HEK293 (cell line): Measurements from ENCODE around the gene IGFALS.

ENCODE experiments used
- CTCF ChIA-PET: fragments of 350-600 bp; formaldehyde crosslinking; extraction: SDS; loops from one replicate; lab custom pipeline; 2021; ENCODE audit warnings: antibody characterized with exemption; lab: Yijun Ruan, JAX
- POLR2A ChIA-PET: fragments of 300-600 bp; formaldehyde crosslinking; extraction: SDS; loops from one replicate; lab custom pipeline; 2020; ENCODE audit warnings: antibody characterized with exemption, inconsistent platforms; lab: Yijun Ruan, JAX
- H3K27ac ChIP-seq: fragments of 200-500 bp; sonication (Bioruptor generic); 2 replicates; pipeline ENCODE4 v1.5.1; 2014; ENCODE audit warnings: low read depth, low read length, control low read depth, inconsistent platforms; ENCODE audit errors: extremely low read depth
- H3K36me3 ChIP-seq, 2 experiments: fragments of 200-500 bp in 1 of 2; sonication (Bioruptor generic) in 1 of 2; 1 replicate in 1 of 2; 2 replicates in 1 of 2; pipeline ENCODE4 v1.5.1; 2014 to 2017; ENCODE audit warnings: inconsistent platforms in 2 of 2, low read length in 2 of 2; ENCODE audit not compliant: control insufficient read depth in 2 of 2, insufficient read depth in 1 of 2
- H3K4me1 ChIP-seq: fragments of 200-500 bp; sonication (Bioruptor generic); 2 replicates; pipeline ENCODE4 v1.5.1; 2014; ENCODE audit warnings: mild to moderate bottlenecking, low read length, inconsistent platforms; ENCODE audit not compliant: control insufficient read depth, insufficient read depth
- H3K4me3 ChIP-seq: 2 replicates; pipeline ENCODE4 v1.5.1; 2011; ENCODE audit warnings: low read depth, mild to moderate bottlenecking, control low read depth, low read length, moderate library complexity
- H3K9me3 ChIP-seq: fragments of 200-500 bp; sonication (Bioruptor generic); 2 replicates; pipeline ENCODE4 v1.5.1; 2014; ENCODE audit warnings: low read depth, low read length, inconsistent platforms; ENCODE audit not compliant: control insufficient read depth, insufficient read depth
- GLIS2 ChIP-seq: fragments of 450-650 bp; formaldehyde crosslinking; IDR thresholded peaks from 2 replicates; pipeline ENCODE4 v1.5.1; 2016; ENCODE audit warnings: missing biosample characterization, missing genetic modification characterization
- HOXC10 ChIP-seq: sonication (generic); formaldehyde crosslinking; IDR thresholded peaks from 2 replicates; pipeline ENCODE4 v1.8.1; 2023; ENCODE audit warnings: mild to moderate bottlenecking, missing genetic modification reagents
- KLF8 ChIP-seq: fragments of 450-650 bp; formaldehyde crosslinking; IDR thresholded peaks from 2 replicates; pipeline ENCODE4 v1.5.1; 2016; ENCODE audit warnings: missing biosample characterization, missing genetic modification characterization
- PATZ1 ChIP-seq: fragments of 450-650 bp; formaldehyde crosslinking; IDR thresholded peaks from 2 replicates; pipeline ENCODE4 v1.5.1; 2016; ENCODE audit warnings: missing biosample characterization, missing genetic modification characterization
- RBAK ChIP-seq: fragments of 450-650 bp; formaldehyde crosslinking; IDR thresholded peaks from 2 replicates; pipeline ENCODE4 v1.5.1; 2016; ENCODE audit warnings: missing biosample characterization, missing genetic modification characterization
- SP3 ChIP-seq: fragments of 450-650 bp; formaldehyde crosslinking; IDR thresholded peaks from 2 replicates; pipeline ENCODE4 v1.5.1; 2016; ENCODE audit warnings: missing biosample characterization, missing genetic modification characterization
- TCF7L2 ChIP-seq: IDR thresholded peaks from 2 replicates; pipeline ENCODE4 v1.6.1; 2011; ENCODE audit warnings: low read depth, mild to moderate bottlenecking, inconsistent platforms, low read length, moderate library complexity, borderline replicate concordance
- YY1 ChIP-seq: fragments of 450-650 bp; formaldehyde crosslinking; IDR thresholded peaks from 2 replicates; pipeline ENCODE4 v1.5.1; 2018; ENCODE audit warnings: missing biosample characterization, missing genetic modification characterization
- ZBTB8A ChIP-seq: fragments of 450-650 bp; formaldehyde crosslinking; IDR thresholded peaks from 2 replicates; pipeline ENCODE4 v1.5.1; 2016; ENCODE audit warnings: missing biosample characterization, missing genetic modification characterization
- ZFP37 ChIP-seq: fragments of 450-650 bp; formaldehyde crosslinking; IDR thresholded peaks from 2 replicates; pipeline ENCODE4 v1.5.1; 2016; ENCODE audit warnings: missing biosample characterization, missing genetic modification characterization
- ZNF10 ChIP-seq: fragments of 450-650 bp; formaldehyde crosslinking; IDR thresholded peaks from 2 replicates; pipeline ENCODE4 v1.5.1; 2017; ENCODE audit warnings: missing biosample characterization, missing genetic modification characterization
- ZNF114 ChIP-seq: fragments of 450-650 bp; formaldehyde crosslinking; IDR thresholded peaks from 2 replicates; pipeline ENCODE4 v1.5.0; 2017; ENCODE audit warnings: missing biosample characterization, missing genetic modification characterization
- ZNF121 ChIP-seq: fragments of 450-650 bp; formaldehyde crosslinking; IDR thresholded peaks from 2 replicates; pipeline ENCODE4 v1.5.1; 2016; ENCODE audit warnings: missing biosample characterization, missing genetic modification characterization
- ZNF138 ChIP-seq: fragments of 450-650 bp; formaldehyde crosslinking; IDR thresholded peaks from 2 replicates; pipeline ENCODE4 v1.5.1; 2016; ENCODE audit warnings: missing biosample characterization, missing genetic modification characterization, borderline replicate concordance
- ZNF16 ChIP-seq: fragments of 450-650 bp; formaldehyde crosslinking; IDR thresholded peaks from 2 replicates; pipeline ENCODE4 v1.5.1; 2016; ENCODE audit warnings: low read depth, missing biosample characterization, missing genetic modification characterization
- ZNF169 ChIP-seq: fragments of 450-650 bp; formaldehyde crosslinking; IDR thresholded peaks from 2 replicates; pipeline ENCODE4 v1.5.1; 2016; ENCODE audit warnings: missing biosample characterization, missing genetic modification characterization
- ZNF2 ChIP-seq: fragments of 450-650 bp; formaldehyde crosslinking; IDR thresholded peaks from 2 replicates; pipeline ENCODE4 v1.5.1; 2016; ENCODE audit warnings: missing biosample characterization, missing genetic modification characterization
- ZNF202 ChIP-seq: fragments of 450-650 bp; formaldehyde crosslinking; IDR thresholded peaks from 2 replicates; pipeline ENCODE4 v1.5.1; 2016; ENCODE audit warnings: missing biosample characterization, missing genetic modification characterization, borderline replicate concordance
- ZNF335 ChIP-seq: fragments of 450-650 bp; formaldehyde crosslinking; conservative IDR thresholded peaks from 2 replicates; pipeline ENCODE4 v1.5.1; 2016; ENCODE audit warnings: missing biosample characterization, missing genetic modification characterization
- ZNF473 ChIP-seq: fragments of 450-650 bp; formaldehyde crosslinking; IDR thresholded peaks from 2 replicates; pipeline ENCODE4 v1.5.1; 2017; ENCODE audit warnings: missing biosample characterization, missing genetic modification characterization
- ZNF501 ChIP-seq: fragments of 450-650 bp; formaldehyde crosslinking; IDR thresholded peaks from 2 replicates; pipeline ENCODE4 v1.5.1; 2016; ENCODE audit warnings: missing biosample characterization, missing genetic modification characterization
- ZNF514 ChIP-seq: fragments of 450-650 bp; formaldehyde crosslinking; IDR thresholded peaks from 2 replicates; pipeline ENCODE4 v1.5.1; 2016; ENCODE audit warnings: missing biosample characterization, missing genetic modification characterization
- ZNF600 ChIP-seq: fragments of 450-650 bp; formaldehyde crosslinking; IDR thresholded peaks from 2 replicates; pipeline ENCODE4 v1.5.1; 2016; ENCODE audit warnings: missing biosample characterization, missing genetic modification characterization
- ZNF792 ChIP-seq: fragments of 450-650 bp; formaldehyde crosslinking; IDR thresholded peaks from 2 replicates; pipeline ENCODE4 v1.5.1; 2016; ENCODE audit warnings: missing biosample characterization, missing genetic modification characterization
- ZXDB ChIP-seq: fragments of 450-650 bp; formaldehyde crosslinking; IDR thresholded peaks from 2 replicates; pipeline ENCODE4 v1.5.1; 2016; ENCODE audit warnings: missing biosample characterization, missing genetic modification characterization
- TF ChIP-seq, protein P1 (sequence below): IDR thresholded peaks from 2 replicates; pipeline ENCODE4 v1.6.1; 2011; ENCODE audit warnings: mild to moderate bottlenecking, low read depth, low read length, borderline replicate concordance
- TF ChIP-seq, protein P2 (sequence below): fragments of 450-650 bp; formaldehyde crosslinking; conservative IDR thresholded peaks from 2 replicates; pipeline ENCODE4 v1.5.1; 2016; ENCODE audit warnings: low read depth, missing biosample characterization, missing genetic modification characterization
- TF ChIP-seq, protein P3 (sequence below): fragments of 450-650 bp; formaldehyde crosslinking; IDR thresholded peaks from 2 replicates; pipeline ENCODE4 v1.5.1; 2017; ENCODE audit warnings: missing biosample characterization, missing genetic modification characterization
- TF ChIP-seq, protein P4 (sequence below): fragments of 450-650 bp; formaldehyde crosslinking; IDR thresholded peaks from 2 replicates; pipeline ENCODE4 v1.5.1; 2016; ENCODE audit warnings: missing biosample characterization, missing genetic modification characterization

IGFALS gene

DNA sequence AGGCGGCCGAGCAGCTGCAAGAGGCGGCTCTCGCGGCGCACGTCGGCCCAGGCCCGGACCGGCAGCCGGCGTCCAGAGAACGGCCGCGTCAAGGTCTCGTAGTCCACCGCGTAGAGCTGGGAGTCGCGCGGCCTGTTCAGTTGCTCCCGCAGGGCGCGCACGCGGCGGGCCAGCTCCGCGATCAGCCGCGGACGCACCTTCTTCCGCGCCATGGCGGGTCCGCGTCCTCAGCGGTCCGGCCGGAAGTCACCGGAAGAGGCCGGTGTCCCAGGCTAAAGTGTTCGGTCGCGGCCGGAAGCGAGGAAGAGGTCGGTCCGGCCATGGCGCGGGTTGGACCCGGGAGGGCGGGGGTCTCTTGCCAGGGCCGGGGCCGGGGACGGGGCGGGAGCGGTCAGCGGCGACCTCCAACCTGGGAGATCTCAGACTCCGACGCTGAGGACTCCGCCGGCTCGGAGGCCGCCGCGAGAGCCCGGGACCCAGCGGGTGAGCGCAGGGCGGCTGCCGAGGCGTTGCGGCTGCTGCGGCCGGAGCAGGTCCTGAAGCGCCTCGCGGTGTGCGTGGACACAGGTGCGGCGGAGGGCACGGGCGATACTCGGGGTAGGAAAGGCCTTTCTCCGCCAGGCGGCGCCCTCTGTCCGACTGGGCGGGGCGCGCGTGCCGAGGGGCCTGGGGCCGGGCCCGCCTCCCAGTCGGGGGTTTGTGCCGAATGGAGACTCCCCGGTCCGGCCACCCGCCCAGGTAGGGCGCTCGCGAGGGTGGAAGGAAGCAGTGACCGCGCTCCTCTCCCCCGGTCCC is 20.4 kb downstream of the IGFALS start, which contains the start of gene MRPS34:
Gene MRPS34, minus strand, starts transcription at position 227 of the 795 bp plus-strand sequence. Its CDS starts 15 bp downstream, at position 212.
- peaks cover 9% of the 10 kb centered on the region for H3K4me1 ChIP-seq
- H3K4me3 ChIP-seq, result peak within 1 kb of the TSS; percentile 95
- no peaks in the 10 kb centered on the region for H3K9me3 ChIP-seq
- ChIA-PET CTCF (interaction anchor here (0.6 to 1.9 kb wide), 3 partner anchors 10 to 548 kb away, joined by 3 to 14 read pairs (median 3); partner anchors contain the start of genes NUBP2 and SPSB3), POLR2A (interaction anchor here (0.5 to 6.0 kb wide), 11 partner anchors 8 to 269 kb away, joined by 3 to 113 read pairs (median 4); partner anchors contain the start of genes CRAMP1, IFT140, MAPK8IP3 and NUBP2)
- H3K36me3 ChIP-seq, result peaks cover 0 to 77% of the 10 kb centered on the region in 2 experiments; a peak in 1 of 3 replicates
- H3K27ac ChIP-seq, result peak within 1 kb of the TSS; percentile 94
- TF ChIP-seq ZNF16 (tag by site-specific recombination), result no peak
- TF ChIP-seq ZNF473 (tag by site-specific recombination), result no peak
- TF ChIP-seq ZBTB8A (tag by site-specific recombination), result peak; percentile 32; the same call in 1 of the 2 replicates
- TF ChIP-seq, protein P1, sequence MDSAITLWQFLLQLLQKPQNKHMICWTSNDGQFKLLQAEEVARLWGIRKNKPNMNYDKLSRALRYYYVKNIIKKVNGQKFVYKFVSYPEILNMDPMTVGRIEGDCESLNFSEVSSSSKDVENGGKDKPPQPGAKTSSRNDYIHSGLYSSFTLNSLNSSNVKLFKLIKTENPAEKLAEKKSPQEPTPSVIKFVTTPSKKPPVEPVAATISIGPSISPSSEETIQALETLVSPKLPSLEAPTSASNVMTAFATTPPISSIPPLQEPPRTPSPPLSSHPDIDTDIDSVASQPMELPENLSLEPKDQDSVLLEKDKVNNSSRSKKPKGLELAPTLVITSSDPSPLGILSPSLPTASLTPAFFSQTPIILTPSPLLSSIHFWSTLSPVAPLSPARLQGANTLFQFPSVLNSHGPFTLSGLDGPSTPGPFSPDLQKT, result no peak; the same call in 1 of the 2 replicates
- peak; percentile 44; the same call in 1 of the 2 replicates for TF ChIP-seq HOXC10 (CRISPR knock-in tag)
- TF ChIP-seq PATZ1, result peak; percentile 95
- TF ChIP-seq SP3 (tag by site-specific recombination), result peak; percentile 72
- TF ChIP-seq ZNF114 (tag by site-specific recombination), result no peak
- peak; percentile 54 for TF ChIP-seq ZNF600 (tag by site-specific recombination)
- TF ChIP-seq YY1 (tag by site-specific recombination), result peak; percentile 97
- TF ChIP-seq ZNF10 (tag by site-specific recombination), result no peak
- peak; percentile 83 for TF ChIP-seq ZNF501
- no peak; the same call in none of the 2 replicates for TF ChIP-seq ZNF335
- TF ChIP-seq ZFP37, result peak; percentile 85
- TF ChIP-seq, protein P2, sequence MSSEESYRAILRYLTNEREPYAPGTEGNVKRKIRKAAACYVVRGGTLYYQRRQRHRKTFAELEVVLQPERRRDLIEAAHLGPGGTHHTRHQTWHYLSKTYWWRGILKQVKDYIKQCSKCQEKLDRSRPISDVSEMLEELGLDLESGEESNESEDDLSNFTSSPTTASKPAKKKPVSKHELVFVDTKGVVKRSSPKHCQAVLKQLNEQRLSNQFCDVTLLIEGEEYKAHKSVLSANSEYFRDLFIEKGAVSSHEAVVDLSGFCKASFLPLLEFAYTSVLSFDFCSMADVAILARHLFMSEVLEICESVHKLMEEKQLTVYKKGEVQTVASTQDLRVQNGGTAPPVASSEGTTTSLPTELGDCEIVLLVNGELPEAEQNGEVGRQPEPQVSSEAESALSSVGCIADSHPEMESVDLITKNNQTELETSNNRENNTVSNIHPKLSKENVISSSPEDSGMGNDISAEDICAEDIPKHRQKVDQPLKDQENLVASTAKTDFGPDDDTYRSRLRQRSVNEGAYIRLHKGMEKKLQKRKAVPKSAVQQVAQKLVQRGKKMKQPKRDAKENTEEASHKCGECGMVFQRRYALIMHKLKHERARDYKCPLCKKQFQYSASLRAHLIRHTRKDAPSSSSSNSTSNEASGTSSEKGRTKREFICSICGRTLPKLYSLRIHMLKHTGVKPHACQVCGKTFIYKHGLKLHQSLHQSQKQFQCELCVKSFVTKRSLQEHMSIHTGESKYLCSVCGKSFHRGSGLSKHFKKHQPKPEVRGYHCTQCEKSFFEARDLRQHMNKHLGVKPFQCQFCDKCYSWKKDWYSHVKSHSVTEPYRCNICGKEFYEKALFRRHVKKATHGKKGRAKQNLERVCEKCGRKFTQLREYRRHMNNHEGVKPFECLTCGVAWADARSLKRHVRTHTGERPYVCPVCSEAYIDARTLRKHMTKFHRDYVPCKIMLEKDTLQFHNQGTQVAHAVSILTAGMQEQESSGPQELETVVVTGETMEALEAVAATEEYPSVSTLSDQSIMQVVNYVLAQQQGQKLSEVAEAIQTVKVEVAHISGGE (tag by site-specific recombination), result peak; percentile 99
- TF ChIP-seq ZNF169 (tag by site-specific recombination), result no peak
- TF ChIP-seq ZNF121, result no peak
- peak; percentile 86 for TF ChIP-seq GLIS2 (tag by site-specific recombination)
- no peak for TF ChIP-seq RBAK (tag by site-specific recombination)
- TF ChIP-seq ZNF138 (tag by site-specific recombination), result no peak
- peak; percentile 57; the same call in 1 of the 2 replicates for TF ChIP-seq ZNF2 (tag by site-specific recombination)
- TF ChIP-seq, protein P3, sequence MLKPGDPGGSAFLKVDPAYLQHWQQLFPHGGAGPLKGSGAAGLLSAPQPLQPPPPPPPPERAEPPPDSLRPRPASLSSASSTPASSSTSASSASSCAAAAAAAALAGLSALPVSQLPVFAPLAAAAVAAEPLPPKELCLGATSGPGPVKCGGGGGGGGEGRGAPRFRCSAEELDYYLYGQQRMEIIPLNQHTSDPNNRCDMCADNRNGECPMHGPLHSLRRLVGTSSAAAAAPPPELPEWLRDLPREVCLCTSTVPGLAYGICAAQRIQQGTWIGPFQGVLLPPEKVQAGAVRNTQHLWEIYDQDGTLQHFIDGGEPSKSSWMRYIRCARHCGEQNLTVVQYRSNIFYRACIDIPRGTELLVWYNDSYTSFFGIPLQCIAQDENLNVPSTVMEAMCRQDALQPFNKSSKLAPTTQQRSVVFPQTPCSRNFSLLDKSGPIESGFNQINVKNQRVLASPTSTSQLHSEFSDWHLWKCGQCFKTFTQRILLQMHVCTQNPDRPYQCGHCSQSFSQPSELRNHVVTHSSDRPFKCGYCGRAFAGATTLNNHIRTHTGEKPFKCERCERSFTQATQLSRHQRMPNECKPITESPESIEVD (tag by site-specific recombination), result no peak
- TF ChIP-seq ZXDB (tag by site-specific recombination), result peak; percentile 73; the same call in 1 of the 2 replicates
- TF ChIP-seq ZNF792 (tag by site-specific recombination), result no peak
- TF ChIP-seq ZNF514 (tag by site-specific recombination), result no peak
- TF ChIP-seq, protein P4, sequence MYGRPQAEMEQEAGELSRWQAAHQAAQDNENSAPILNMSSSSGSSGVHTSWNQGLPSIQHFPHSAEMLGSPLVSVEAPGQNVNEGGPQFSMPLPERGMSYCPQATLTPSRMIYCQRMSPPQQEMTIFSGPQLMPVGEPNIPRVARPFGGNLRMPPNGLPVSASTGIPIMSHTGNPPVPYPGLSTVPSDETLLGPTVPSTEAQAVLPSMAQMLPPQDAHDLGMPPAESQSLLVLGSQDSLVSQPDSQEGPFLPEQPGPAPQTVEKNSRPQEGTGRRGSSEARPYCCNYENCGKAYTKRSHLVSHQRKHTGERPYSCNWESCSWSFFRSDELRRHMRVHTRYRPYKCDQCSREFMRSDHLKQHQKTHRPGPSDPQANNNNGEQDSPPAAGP (tag by site-specific recombination), result peak; percentile 70
- no peak for TF ChIP-seq TCF7L2
- TF ChIP-seq KLF8 (tag by site-specific recombination), result peak; percentile 71
- TF ChIP-seq ZNF202 (tag by site-specific recombination), result no peak
